Neural cell (in vitro differentiated cells): ENCODE data around the gene NALCN. TPM values are rescaled to one million over a fixed set of nuclear protein-coding genes. Genes with fewer than 3 reads are reported as not detected.

Source experiments
- H2AFZ ChIP-seq: fragments of 200-600, 300-800 bp; sonication (generic), shearing (Covaris generic); 2 replicates; pipeline ENCODE4 v1.6.0; 2014; ENCODE audit warnings: low read depth, mild to moderate bottlenecking, antibody characterized with exemption, low read length, moderate library complexity
- H3F3A ChIP-seq: fragments of 200-600 bp; shearing (Covaris generic); 2 replicates; pipeline ENCODE4 v1.6.1; 2016; ENCODE audit warnings: mild to moderate bottlenecking, moderate library complexity, mixed read lengths, antibody characterized with exemption, low read length; ENCODE audit not compliant: insufficient read depth, poor library complexity, severe bottlenecking
- H3K27ac ChIP-seq: fragments of 200-600, 300-800 bp; sonication (generic), shearing (Covaris generic); 2 replicates; pipeline ENCODE4 v1.5.1; 2014; ENCODE audit warnings: mild to moderate bottlenecking, low read length, moderate library complexity
- H3K27me3 ChIP-seq: fragments of 300-800, 200-600 bp; sonication (generic), shearing (Covaris generic); 2 replicates; pipeline ENCODE4 v1.6.0; 2014; ENCODE audit warnings: mild to moderate bottlenecking, low read depth, low read length, moderate library complexity; ENCODE audit not compliant: insufficient read depth
- H3K36me3 ChIP-seq: fragments of 300-800, 200-600 bp; sonication (generic), shearing (Covaris generic); 2 replicates; pipeline ENCODE4 v1.5.1; 2014; ENCODE audit warnings: mild to moderate bottlenecking, antibody characterized with exemption, low read length, moderate library complexity; ENCODE audit not compliant: insufficient read depth
- H3K4me2 ChIP-seq: fragments of 300-800, 200-600 bp; sonication (generic), shearing (Covaris generic); 2 replicates; pipeline ENCODE4 v1.6.0; 2014; ENCODE audit warnings: mild to moderate bottlenecking, low read length
- H3K4me3 ChIP-seq: fragments of 300-800, 200-600 bp; sonication (generic), shearing (Covaris generic); 2 replicates; pipeline ENCODE4 v1.5.1; 2014; ENCODE audit warnings: mild to moderate bottlenecking, low read length, moderate library complexity
- H3K79me2 ChIP-seq: fragments of 200-600 bp; shearing (Covaris generic); replicated peaks from 2 replicates; pipeline ENCODE4 v1.6.0; 2014; ENCODE audit warnings: mild to moderate bottlenecking, low read length, moderate library complexity; ENCODE audit not compliant: insufficient read depth
- H3K9ac ChIP-seq: fragments of 300-800, 200-600 bp; sonication (generic), shearing (Covaris generic); 2 replicates; pipeline ENCODE4 v1.6.1; 2016; ENCODE audit warnings: mild to moderate bottlenecking, low read length, mixed read lengths
- H3K9me2 ChIP-seq: fragments of 200-600 bp; shearing (Covaris generic); 2 replicates; pipeline ENCODE4 v1.6.1; 2016; ENCODE audit warnings: mild to moderate bottlenecking, low read length, mixed read lengths; ENCODE audit not compliant: insufficient read depth
- H3K9me3 ChIP-seq: fragments of 200-600, 300-800 bp; sonication (generic), shearing (Covaris generic); 2 replicates; pipeline ENCODE4 v1.6.1; 2016; ENCODE audit warnings: mild to moderate bottlenecking, mixed run types, low read length, moderate library complexity, mixed read lengths
- H4K20me1 ChIP-seq: fragments of 200-600 bp; shearing (Covaris generic); 2 replicates; pipeline ENCODE4 v1.6.1; 2016; ENCODE audit warnings: mild to moderate bottlenecking, mixed run types; ENCODE audit not compliant: insufficient read depth
- CTCF ChIP-seq: fragments of 450-650 bp; IDR thresholded peaks from 2 replicates; pipeline ENCODE4 v1.5.1; 2014; ENCODE audit warnings: antibody characterized with exemption, mild to moderate bottlenecking, moderate library complexity; ENCODE audit not compliant: poor library complexity, severe bottlenecking
- EP300 ChIP-seq: fragments of 450-650 bp; conservative IDR thresholded peaks from 2 replicates; pipeline ENCODE4 v1.6.1; 2014; ENCODE audit warnings: antibody characterized with exemption, mild to moderate bottlenecking, moderate library complexity; ENCODE audit not compliant: poor library complexity, severe bottlenecking
- EZH2 ChIP-seq: fragments of 200-600, 300-800 bp; shearing (Covaris generic), sonication (generic); IDR thresholded peaks from 2 replicates; pipeline ENCODE4 v1.6.1; 2014; ENCODE audit warnings: antibody characterized with exemption, low read length, borderline replicate concordance, mild to moderate bottlenecking; ENCODE audit not compliant: insufficient read depth, poor library complexity, severe bottlenecking
- MXI1 ChIP-seq: fragments of 450-650 bp; conservative IDR thresholded peaks from 2 replicates; pipeline ENCODE4 v1.6.1; 2014; ENCODE audit warnings: antibody characterized with exemption, mild to moderate bottlenecking; ENCODE audit not compliant: poor library complexity, severe bottlenecking
- POLR2AphosphoS5 ChIP-seq: IDR thresholded peaks from 2 replicates; pipeline ENCODE4 v1.6.1; 2012
- RAD21 ChIP-seq: fragments of 450-650 bp; conservative IDR thresholded peaks from 2 replicates; pipeline ENCODE4 v1.6.1; 2014; ENCODE audit warnings: antibody characterized with exemption, mild to moderate bottlenecking, moderate library complexity
- SMC3 ChIP-seq: fragments of 450-650 bp; conservative IDR thresholded peaks from 2 replicates; pipeline ENCODE4 v1.6.1; 2014; ENCODE audit warnings: antibody characterized with exemption, mild to moderate bottlenecking, moderate library complexity; ENCODE audit not compliant: poor library complexity
- TAF1 ChIP-seq: IDR thresholded peaks from 2 replicates; pipeline ENCODE4 v1.6.1; 2012; ENCODE audit warnings: low read depth
- polyA plus RNA-seq: library from polyadenylated mRNA; depleted of rRNA; stranded (reverse); fragments of >200 nt; gene quantifications from 2 replicates; pipeline ENCODE4 v1.2.3, GENCODE V29; 2014
- TF ChIP-seq, protein P1 (sequence below): IDR thresholded peaks from 2 replicates; pipeline ENCODE4 v1.6.1; 2012; ENCODE audit warnings: borderline replicate concordance

The NALCN gene
- polyA plus RNA-seq, 1 donor from 2014 or later = 24.1 TPM

GRCh38 chr13:101326710-101327109 lies 89.6 kb downstream of the NALCN start:
- Histone ChIP-seq H3K4me3 (no peak overlapping the region), H3K36me3 (no peaks in the 10 kb centered on the region), H2AFZ (no peak overlapping the region), H3F3A (no peaks in the 10 kb centered on the region), H3K9ac (no peak overlapping the region), H3K4me2 (no peak overlapping the region), H3K79me2 (no peaks in the 10 kb centered on the region), H3K9me3 (no peaks in the 10 kb centered on the region), H3K27ac (no peak overlapping the region), H3K9me2 (no peaks in the 10 kb centered on the region), H4K20me1 (no peaks in the 10 kb centered on the region), H3K27me3 (no peaks in the 10 kb centered on the region)
- TF ChIP-seq RAD21 = no peak
- TF ChIP-seq EZH2 = no peak
- TF ChIP-seq, protein P1, sequence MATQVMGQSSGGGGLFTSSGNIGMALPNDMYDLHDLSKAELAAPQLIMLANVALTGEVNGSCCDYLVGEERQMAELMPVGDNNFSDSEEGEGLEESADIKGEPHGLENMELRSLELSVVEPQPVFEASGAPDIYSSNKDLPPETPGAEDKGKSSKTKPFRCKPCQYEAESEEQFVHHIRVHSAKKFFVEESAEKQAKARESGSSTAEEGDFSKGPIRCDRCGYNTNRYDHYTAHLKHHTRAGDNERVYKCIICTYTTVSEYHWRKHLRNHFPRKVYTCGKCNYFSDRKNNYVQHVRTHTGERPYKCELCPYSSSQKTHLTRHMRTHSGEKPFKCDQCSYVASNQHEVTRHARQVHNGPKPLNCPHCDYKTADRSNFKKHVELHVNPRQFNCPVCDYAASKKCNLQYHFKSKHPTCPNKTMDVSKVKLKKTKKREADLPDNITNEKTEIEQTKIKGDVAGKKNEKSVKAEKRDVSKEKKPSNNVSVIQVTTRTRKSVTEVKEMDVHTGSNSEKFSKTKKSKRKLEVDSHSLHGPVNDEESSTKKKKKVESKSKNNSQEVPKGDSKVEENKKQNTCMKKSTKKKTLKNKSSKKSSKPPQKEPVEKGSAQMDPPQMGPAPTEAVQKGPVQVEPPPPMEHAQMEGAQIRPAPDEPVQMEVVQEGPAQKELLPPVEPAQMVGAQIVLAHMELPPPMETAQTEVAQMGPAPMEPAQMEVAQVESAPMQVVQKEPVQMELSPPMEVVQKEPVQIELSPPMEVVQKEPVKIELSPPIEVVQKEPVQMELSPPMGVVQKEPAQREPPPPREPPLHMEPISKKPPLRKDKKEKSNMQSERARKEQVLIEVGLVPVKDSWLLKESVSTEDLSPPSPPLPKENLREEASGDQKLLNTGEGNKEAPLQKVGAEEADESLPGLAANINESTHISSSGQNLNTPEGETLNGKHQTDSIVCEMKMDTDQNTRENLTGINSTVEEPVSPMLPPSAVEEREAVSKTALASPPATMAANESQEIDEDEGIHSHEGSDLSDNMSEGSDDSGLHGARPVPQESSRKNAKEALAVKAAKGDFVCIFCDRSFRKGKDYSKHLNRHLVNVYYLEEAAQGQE = no peak
- no peak for TF ChIP-seq SMC3
- TF ChIP-seq CTCF = no peak
- no peak for TF ChIP-seq EP300
- no peak for TF ChIP-seq TAF1
- TF ChIP-seq MXI1 = no peak
- TF ChIP-seq POLR2AphosphoS5 = no peak

GRCh38 chr13:101325423-101325822 lies 90.9 kb downstream of the NALCN start:
- Histone ChIP-seq H3K4me3 (no peak overlapping the region), H3K36me3 (no peaks in the 10 kb centered on the region), H3K4me2 (peak overlapping the region; percentile 4), H3F3A (no peaks in the 10 kb centered on the region), H3K27ac (peak overlapping the region; percentile 61), H2AFZ (peak overlapping the region; percentile 58), H4K20me1 (no peaks in the 10 kb centered on the region), H3K9ac (peak overlapping the region; percentile 56), H3K79me2 (no peaks in the 10 kb centered on the region), H3K9me2 (no peaks in the 10 kb centered on the region), H3K9me3 (no peaks in the 10 kb centered on the region), H3K27me3 (no peaks in the 10 kb centered on the region)
- TF ChIP-seq SMC3 (no peak), CTCF (no peak), TAF1 (no peak), RAD21 (peak; percentile 17)
